Upper lobe of right lung (tissue), 1 donor: ENCODE results near the gene TMEM235. TPM values are rescaled to one million over a fixed set of nuclear protein-coding genes. Genes with fewer than 3 reads are reported as not detected.

Experiments used
- ATAC-seq: fragments of 200-7000 bp; cut with Tn5 transposase; one replicate; pipeline ENCODE4 v1.9.1; 2020; ENCODE audit warnings: mild to moderate bottlenecking, moderate library complexity
- DNase-seq: peaks from one replicate; pipeline ENCODE4 v3.0.0-alpha.2; 2020
- H3K27ac ChIP-seq: fragments of 200-600 bp; one replicate; pipeline ENCODE4 v1.8.0; 2022
- H3K27me3 ChIP-seq: fragments of 200-600 bp; one replicate; pipeline ENCODE4 v1.8.0; 2022; ENCODE audit warnings: mild to moderate bottlenecking
- H3K36me3 ChIP-seq: fragments of 200-600 bp; one replicate; pipeline ENCODE4 v1.8.0; 2022
- H3K4me1 ChIP-seq: fragments of 200-600 bp; one replicate; pipeline ENCODE4 v1.8.0; 2022
- H3K4me3 ChIP-seq: fragments of 200-600 bp; one replicate; pipeline ENCODE4 v1.8.0; 2022; ENCODE audit warnings: mild to moderate bottlenecking
- H3K9me3 ChIP-seq: fragments of 200-600 bp; one replicate; pipeline ENCODE4 v1.8.0; 2022
- intact Hi-C: fragments of 100-400 bp; cut with DNase I; formaldehyde crosslinking; loops from one replicate; pipeline ENCODE4 v1.11.0; 2022
- total RNA-seq: library from RNA; stranded (reverse); fragmentation: NEBNext Ultra II Directional; extraction: Animal tissue kit (Norgen Biotek cat#: 25700); gene quantifications from one replicate; pipeline ENCODE4 v1.2.1, GENCODE V29; 2021
- TF ChIP-seq, protein P1 (sequence below): fragments of 200-600 bp; IDR thresholded peaks from one replicate; pipeline ENCODE4 v1.8.0; 2022; ENCODE audit warnings: antibody characterized with exemption
- donor health status: DM: no; HTN: yes; CAD: no; lungs with severe emphysema.

TMEM235 gene
- total RNA-seq, 1 donor from 2014 or later = not detected

GRCh38 chr17:78202666-78203065 is 28.8 kb upstream of the TMEM235 start:
- ATAC-seq = no peak
- Histone ChIP-seq H3K36me3 (no peaks in the 10 kb centered on the region), H3K9me3 (no peaks in the 10 kb centered on the region), H3K27ac (no peak overlapping the region), H3K27me3 (no peaks in the 10 kb centered on the region), H3K4me3 (no peak overlapping the region), H3K4me1 (peaks cover 6% of the 10 kb centered on the region)
- TF ChIP-seq, protein P1, sequence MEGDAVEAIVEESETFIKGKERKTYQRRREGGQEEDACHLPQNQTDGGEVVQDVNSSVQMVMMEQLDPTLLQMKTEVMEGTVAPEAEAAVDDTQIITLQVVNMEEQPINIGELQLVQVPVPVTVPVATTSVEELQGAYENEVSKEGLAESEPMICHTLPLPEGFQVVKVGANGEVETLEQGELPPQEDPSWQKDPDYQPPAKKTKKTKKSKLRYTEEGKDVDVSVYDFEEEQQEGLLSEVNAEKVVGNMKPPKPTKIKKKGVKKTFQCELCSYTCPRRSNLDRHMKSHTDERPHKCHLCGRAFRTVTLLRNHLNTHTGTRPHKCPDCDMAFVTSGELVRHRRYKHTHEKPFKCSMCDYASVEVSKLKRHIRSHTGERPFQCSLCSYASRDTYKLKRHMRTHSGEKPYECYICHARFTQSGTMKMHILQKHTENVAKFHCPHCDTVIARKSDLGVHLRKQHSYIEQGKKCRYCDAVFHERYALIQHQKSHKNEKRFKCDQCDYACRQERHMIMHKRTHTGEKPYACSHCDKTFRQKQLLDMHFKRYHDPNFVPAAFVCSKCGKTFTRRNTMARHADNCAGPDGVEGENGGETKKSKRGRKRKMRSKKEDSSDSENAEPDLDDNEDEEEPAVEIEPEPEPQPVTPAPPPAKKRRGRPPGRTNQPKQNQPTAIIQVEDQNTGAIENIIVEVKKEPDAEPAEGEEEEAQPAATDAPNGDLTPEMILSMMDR = no peak
- intact Hi-C loops = no loop called here
- no peak for DNase-seq

DNA sequence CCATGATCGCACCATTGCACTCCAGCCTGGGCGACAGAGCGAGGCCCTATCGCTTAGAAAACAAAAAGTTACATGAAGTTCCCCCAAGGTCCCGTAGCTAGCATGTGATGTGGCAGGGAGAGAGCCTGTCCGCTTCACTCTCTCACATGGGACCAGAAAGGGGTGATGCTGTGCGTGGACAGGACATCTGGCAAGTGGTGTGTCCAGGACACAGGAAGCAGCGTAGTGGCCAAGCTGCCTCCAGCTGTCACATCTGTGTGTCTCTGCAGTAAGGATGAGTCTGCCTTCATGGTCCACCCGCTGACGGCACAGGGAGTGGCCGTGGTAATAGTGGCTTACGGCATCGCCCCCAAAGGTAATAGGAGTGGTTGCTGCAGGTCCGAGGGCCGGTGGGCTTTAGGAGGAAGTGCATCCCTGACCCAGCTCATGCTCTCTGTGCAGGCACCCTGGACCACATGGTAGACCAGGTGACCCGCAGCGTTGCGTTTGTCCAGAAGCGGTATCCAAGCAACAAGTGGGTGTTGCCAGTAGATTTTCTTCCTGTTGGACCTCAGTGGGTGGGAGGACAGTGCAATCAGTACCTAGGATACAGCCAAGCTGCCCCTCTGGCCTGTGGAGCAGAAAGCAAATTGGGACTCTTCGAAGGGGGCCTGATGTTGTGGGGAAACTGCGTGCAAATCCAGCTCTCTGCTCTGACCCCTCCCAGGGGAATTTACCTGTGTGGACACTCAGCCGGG is 26.9 kb upstream of the TMEM235 start:
- H3K27me3 ChIP-seq = no peaks in the 10 kb centered on the region
- no peaks in the 10 kb centered on the region for H3K36me3 ChIP-seq
- TF ChIP-seq, protein P1 = no peak
- peaks cover 3% of the 10 kb centered on the region for H3K4me1 ChIP-seq
- intact Hi-C loops = no loop called here
- no peak overlapping the region for H3K4me3 ChIP-seq
- no peaks in the 10 kb centered on the region for H3K9me3 ChIP-seq
- DNase-seq (no peak), ATAC-seq (no peak)
- no peak overlapping the region for H3K27ac ChIP-seq

DNA sequence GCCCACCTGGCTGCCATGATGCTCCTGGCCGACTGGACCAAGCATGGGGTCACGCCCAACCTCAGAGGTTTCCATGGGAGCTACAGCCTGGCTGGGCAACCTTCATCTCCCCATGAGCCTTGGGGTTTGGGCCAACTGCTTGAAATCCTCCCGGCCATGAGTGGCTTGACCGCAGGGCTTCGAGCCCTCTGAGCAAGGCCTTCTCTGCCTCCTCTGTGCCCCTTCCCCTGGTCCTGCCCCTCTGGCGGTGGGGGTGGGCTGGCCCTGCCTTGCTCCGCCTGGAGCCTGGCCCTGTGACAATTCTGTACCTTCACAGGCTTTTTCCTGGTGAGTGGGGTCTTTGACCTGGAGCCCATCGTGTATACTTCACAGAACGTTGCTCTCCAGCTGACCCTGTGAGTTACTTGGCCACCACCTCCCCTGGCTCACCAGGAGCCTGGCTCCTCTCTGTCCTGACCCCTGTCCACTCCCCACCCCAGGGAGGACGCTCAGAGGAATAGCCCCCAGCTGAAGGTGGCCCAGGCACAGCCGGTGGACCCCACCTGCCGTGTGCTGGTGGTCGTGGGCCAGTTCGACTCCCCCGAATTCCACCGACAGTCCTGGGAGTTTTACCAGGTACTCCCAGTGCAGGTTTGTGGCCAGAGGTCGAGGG is 26.2 kb upstream of the TMEM235 start:
- no peaks in the 10 kb centered on the region for H3K9me3 ChIP-seq
- H3K4me3 ChIP-seq = no peak overlapping the region
- no peaks in the 10 kb centered on the region for H3K36me3 ChIP-seq
- TF ChIP-seq, protein P1 = no peak
- DNase-seq (no peak), ATAC-seq (no peak)
- intact Hi-C loops = no loop called here
- no peak overlapping the region for H3K27ac ChIP-seq
- H3K27me3 ChIP-seq = no peaks in the 10 kb centered on the region
- no peaks in the 10 kb centered on the region for H3K4me1 ChIP-seq

DNA sequence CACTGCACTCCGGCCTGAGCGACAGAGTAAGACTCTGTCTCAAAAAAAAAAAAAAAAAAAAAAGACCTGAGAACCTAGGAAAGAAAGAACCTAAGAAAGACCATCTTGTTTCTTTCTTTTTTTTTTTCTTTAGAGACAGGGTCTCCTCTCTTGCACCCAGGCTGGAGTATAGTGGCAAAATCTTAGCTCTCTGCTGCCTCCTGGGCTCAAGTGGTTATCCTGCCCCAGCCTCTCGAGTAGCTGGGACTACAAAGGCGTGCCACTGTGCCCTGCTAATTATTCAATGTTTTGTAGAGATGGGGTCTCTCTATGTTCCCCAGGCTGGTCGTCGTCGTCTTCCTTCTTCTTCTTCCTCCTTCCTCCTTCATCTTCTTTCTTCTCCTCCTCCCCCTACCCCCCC is 25.1 kb upstream of the TMEM235 start:
- no peak for DNase-seq
- no peaks in the 10 kb centered on the region for H3K4me1 ChIP-seq
- no peak overlapping the region for H3K4me3 ChIP-seq
- H3K27me3 ChIP-seq = no peaks in the 10 kb centered on the region
- no peaks in the 10 kb centered on the region for H3K36me3 ChIP-seq
- no peak overlapping the region for H3K27ac ChIP-seq
- no peak for ATAC-seq
- TF ChIP-seq, protein P1 = no peak
- H3K9me3 ChIP-seq = no peaks in the 10 kb centered on the region
- intact Hi-C loops = no loop called here

DNA sequence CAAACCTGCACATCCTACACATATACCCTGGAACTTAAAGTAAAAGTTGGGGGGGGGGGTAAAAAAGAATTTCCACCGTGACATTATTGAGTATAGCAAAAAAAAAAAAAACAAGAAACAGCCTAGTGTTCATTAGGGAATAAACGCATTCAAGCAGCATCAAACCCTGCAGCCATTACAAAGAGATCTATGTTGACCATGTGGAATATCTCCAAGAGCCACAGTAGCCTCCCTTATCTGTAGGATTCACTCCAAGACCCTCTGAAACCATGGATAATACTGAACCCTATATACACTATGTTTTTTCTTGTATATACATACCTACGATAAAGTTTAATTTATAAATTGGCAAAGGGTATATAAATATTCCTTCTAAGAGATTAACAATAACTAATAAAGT is 22.9 kb upstream of the TMEM235 start:
- Histone ChIP-seq H3K4me1 (no peaks in the 10 kb centered on the region), H3K9me3 (no peaks in the 10 kb centered on the region), H3K36me3 (no peaks in the 10 kb centered on the region), H3K27ac (no peak overlapping the region), H3K27me3 (no peaks in the 10 kb centered on the region), H3K4me3 (no peak overlapping the region)
- DNase-seq (no peak), ATAC-seq (no peak)
- intact Hi-C loops = no loop called here
- TF ChIP-seq, protein P1 = no peak
